ENCODE measurements around the gene DOP1A.
A peak's percentile ranks its signal among the peaks of the same experiment; 100 is the strongest.

The DOP1A gene

GRCh38 chr6:83199173-83199862 is 131.8 kb downstream of the DOP1A start:
- no peak for DNase-seq (ENCODE audit: low spot score)

DNA sequence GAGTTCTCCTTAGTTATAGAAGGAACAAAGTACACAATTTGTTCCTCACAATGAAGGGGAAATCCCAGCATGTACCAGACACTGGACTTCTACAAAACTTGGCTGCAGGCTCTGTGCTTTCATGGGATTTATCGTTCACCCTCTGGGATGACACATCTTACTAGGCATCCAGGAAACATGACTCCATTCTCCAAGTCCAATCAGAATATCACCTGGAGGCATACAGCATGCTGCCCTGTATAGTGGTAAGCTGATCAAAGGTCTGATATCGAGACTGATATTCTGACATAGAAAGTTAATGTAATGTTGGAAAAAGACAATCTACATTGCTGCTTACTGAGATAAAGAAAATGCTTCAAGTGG is 132.4 kb downstream of the DOP1A start:
- no peak for DNase-seq (ENCODE audit: low spot score)

- DNase-seq (ENCODE audit: low spot score): no peak
Observed at GRCh38 chr6:83202031-83202430, 134.6 kb downstream of the DOP1A start.

GRCh38 chr6:83215131-83216047 is 147.9 kb downstream of the DOP1A start:
- DNase-seq (ENCODE audit: low spot score): peak; percentile 30

DNA sequence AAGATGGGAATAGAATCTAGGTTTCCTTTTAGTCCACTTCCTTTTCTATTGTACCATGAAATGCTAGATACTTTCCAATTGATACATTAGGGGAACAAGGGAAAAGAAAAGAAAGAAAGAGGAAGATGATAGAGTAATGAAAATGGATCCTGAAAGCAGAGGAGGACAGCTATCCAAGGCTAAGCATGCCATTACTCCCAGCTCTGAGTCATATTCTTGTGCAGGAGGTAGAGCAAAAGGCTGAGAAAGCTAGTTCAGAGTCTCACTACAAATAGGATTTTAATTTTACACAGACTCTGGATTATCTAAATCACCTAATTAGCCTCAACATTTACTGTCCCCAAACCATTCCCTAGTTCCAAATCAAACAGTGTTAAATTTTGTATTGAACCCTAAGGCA is 149.3 kb downstream of the DOP1A start:
- no peak for DNase-seq (ENCODE audit: low spot score)

All from germinal center (tissue), 1 donor.